Ovary (tissue), 9 donors: ENCODE data around the gene DEUP1. TPM values are rescaled to one million over a fixed set of nuclear protein-coding genes. Genes with fewer than 3 reads are reported as not detected.

ENCODE experiments used
- DNase-seq, 5 donors: peaks; one replicate each; pipeline ENCODE4 v3.0.0-alpha.2; 2019 to 2020
- H3K27ac ChIP-seq, 2 donors: fragments of 200-600 bp; one replicate each; pipeline versions ENCODE4 v1.5.1 to v1.8.0; 2019 to 2022
- H3K27me3 ChIP-seq: fragments of 200-600 bp; one replicate; pipeline ENCODE4 v1.8.0; 2022
- H3K36me3 ChIP-seq: fragments of 200-600 bp; sonication (generic); one replicate; pipeline ENCODE4 v1.5.1; 2019
- H3K4me1 ChIP-seq: one replicate; pipeline ENCODE4 v1.8.1; 2013; ENCODE audit warnings: mild to moderate bottlenecking, moderate library complexity; ENCODE audit not compliant: insufficient read depth
- H3K4me3 ChIP-seq: fragments of 200-600 bp; sonication (generic); one replicate; pipeline ENCODE4 v1.5.1; 2017
- H3K9me3 ChIP-seq, 2 donors: fragments of 200-600 bp in 1 of 2; sonication (generic) in 1 of 2; one replicate each; pipeline versions ENCODE4 v1.5.1 to v1.8.1; 2013 to 2019; ENCODE audit warnings: mild to moderate bottlenecking in 1 of 2, moderate library complexity in 1 of 2
- CTCF ChIP-seq, 3 donors: fragments of 450-650 bp in 2 of 3; fragments of 200-600 bp in 1 of 3; IDR thresholded peaks; one replicate each; pipeline versions ENCODE4 v1.5.1 to v1.8.0; 2016 to 2022; ENCODE audit warnings: antibody characterized with exemption in 3 of 3, mild to moderate bottlenecking in 1 of 3
- EP300 ChIP-seq: sonication (generic); formaldehyde crosslinking; IDR thresholded peaks from one replicate; pipeline ENCODE4 v1.6.1; 2017; ENCODE audit warnings: antibody characterized with exemption
- POLR2A ChIP-seq: fragments of 450-650 bp; IDR thresholded peaks from one replicate; pipeline ENCODE4 v1.6.1; 2017; ENCODE audit warnings: antibody characterized with exemption, mild to moderate bottlenecking, moderate library complexity
- WGBS, 3 donors: extraction: QIAGEN DNeasy Blood & Tissue Kit in 1 of 3; methylation state at CpG; one replicate each; pipeline versions ENCODE4 v1.1.5 to v1.1.7; 2013 to 2017; 5-methylcytosine and 5-hydroxymethylcytosine counted together
- intact Hi-C, 4 donors: fragments of 100-400 bp; cut with DNase I; formaldehyde crosslinking; loops; one replicate each; pipeline versions ENCODE4 v1.11.0 to v1.15.1; 2022 to 2023
- polyA plus RNA-seq, 2 donors: library from polyadenylated mRNA; stranded (reverse); fragments of 200-250 nt in 1 of 2; fragments of 350-450 nt in 1 of 2; fragmentation: Illumina TruSeq in 1 of 2; extraction: RNeasy Lipid Tissue Mini Kit (QIAGEN cat#74804) in 1 of 2; gene quantifications; one replicate each; pipeline ENCODE4 v1.2.3, GENCODE V29; 2013 to 2014
- total RNA-seq, 7 donors: library from RNA; depleted of rRNA in 2 of 7; stranded (reverse); fragments of >200 nt in 2 of 7; fragmentation: NEBNext Ultra II Directional in 3 of 7; extraction: Animal tissue kit (Norgen Biotek cat#: 25700) in 3 of 7; gene quantifications; one replicate each; pipeline versions ENCODE4 v1.1.0 to v1.2.4, GENCODE V29; 2016 to 2023
- donor health status: DM: no; HTN: no; CAD: no; lungs with moderate emphysema.
- donor health status: DM: no; HTN: no; CAD: no.
- donor health status: Bipolar disorder and iron deficiency.
- donor health status: DM: yes; HTN: yes; CAD: no.
- donor health status: DM: no; HTN: no; CAD: no.
- donor health status: DM: yes; HTN: yes; CAD: no.

Gene DEUP1
- total and polyA plus RNA-seq, 9 donors, result 0.05 to 2.0 (median 0.40) TPM; not detected in 1

GRCh38 chr11:93476796-93477195 lies 146.3 kb downstream of the DEUP1 start:
- Histone ChIP-seq H3K4me3 (no peak overlapping the region), H3K27ac (no peak overlapping the region), H3K9me3 (no peaks in the 10 kb centered on the region), H3K27me3 (no peaks in the 10 kb centered on the region), H3K36me3 (no peaks in the 10 kb centered on the region), H3K4me1 (no peaks in the 10 kb centered on the region)
- TF ChIP-seq CTCF (IDR thresholded peaks at IDR 0.05) (no peak), POLR2A (no peak), EP300 (no peak)
- no peak for DNase-seq
- 73 to 84% (median 80%) methylated on average over 3 of the region's 3 CpGs for WGBS, 3 donors
- intact Hi-C loops, result no loop called here

GRCh38 chr11:93477684-93478234 lies 147.2 kb downstream of the DEUP1 start:
- no peaks in the 10 kb centered on the region for H3K4me1 ChIP-seq
- TF ChIP-seq EP300, result no peak
- no peak for TF ChIP-seq POLR2A
- no peak for TF ChIP-seq CTCF (IDR thresholded peaks at IDR 0.05)
- H3K27me3 ChIP-seq, result no peaks in the 10 kb centered on the region
- no peaks in the 10 kb centered on the region for H3K9me3 ChIP-seq
- H3K4me3 ChIP-seq, result no peak overlapping the region
- H3K27ac ChIP-seq, result no peak overlapping the region
- H3K36me3 ChIP-seq, result no peaks in the 10 kb centered on the region
- intact Hi-C loops, result no loop called here
- WGBS, 3 donors, result 79 to 83% (median 81%) methylated on average over 11 of the region's 11 CpGs
- no peak for DNase-seq

- WGBS, 3 donors, result 93 to 96% (median 94%) methylated on average over 19 of the region's 19 CpGs
- DNase-seq, result no peak
- no peaks in the 10 kb centered on the region for H3K4me1 ChIP-seq
Observed at GRCh38 chr11:93478841-93479240, 148.3 kb downstream of the DEUP1 start.

GRCh38 chr11:93480256-93480655 lies 149.7 kb downstream of the DEUP1 start:
- no peak overlapping the region for H3K4me3 ChIP-seq
- TF ChIP-seq POLR2A (no peak), CTCF (IDR thresholded peaks at IDR 0.05) (no peak), EP300 (no peak)
- H3K4me1 ChIP-seq, result peaks cover 3% of the 10 kb centered on the region
- no peak overlapping the region for H3K27ac ChIP-seq
- WGBS, 3 donors, result 94 to 97% (median 96%) methylated on average over 6 of the region's 6 CpGs
- no peak for DNase-seq
- intact Hi-C loops, result no loop called here
- no peaks in the 10 kb centered on the region for H3K36me3 ChIP-seq
- H3K9me3 ChIP-seq, result no peaks in the 10 kb centered on the region
- no peaks in the 10 kb centered on the region for H3K27me3 ChIP-seq

More at GRCh38 chr11:93478841-93479240, 148.3 kb downstream of the DEUP1 start:
- no peak overlapping the region for H3K27ac ChIP-seq
- intact Hi-C loops, result no loop called here
- TF ChIP-seq EP300 (no peak), CTCF (IDR thresholded peaks at IDR 0.05) (no peak), POLR2A (no peak)
- H3K36me3 ChIP-seq, result no peaks in the 10 kb centered on the region
- no peaks in the 10 kb centered on the region for H3K9me3 ChIP-seq
- no peaks in the 10 kb centered on the region for H3K27me3 ChIP-seq
- H3K4me3 ChIP-seq, result no peak overlapping the region
